ENCODE data around the gene ART1. TPM values are rescaled to one million over a fixed set of nuclear protein-coding genes. Genes with fewer than 3 reads are reported as not detected.

ART1 gene
- total and polyA plus RNA-seq, 2 of the 8 experiments (the other 6 are each of a cell fraction or from before 2014, with no cell fraction given) = not detected

DNA sequence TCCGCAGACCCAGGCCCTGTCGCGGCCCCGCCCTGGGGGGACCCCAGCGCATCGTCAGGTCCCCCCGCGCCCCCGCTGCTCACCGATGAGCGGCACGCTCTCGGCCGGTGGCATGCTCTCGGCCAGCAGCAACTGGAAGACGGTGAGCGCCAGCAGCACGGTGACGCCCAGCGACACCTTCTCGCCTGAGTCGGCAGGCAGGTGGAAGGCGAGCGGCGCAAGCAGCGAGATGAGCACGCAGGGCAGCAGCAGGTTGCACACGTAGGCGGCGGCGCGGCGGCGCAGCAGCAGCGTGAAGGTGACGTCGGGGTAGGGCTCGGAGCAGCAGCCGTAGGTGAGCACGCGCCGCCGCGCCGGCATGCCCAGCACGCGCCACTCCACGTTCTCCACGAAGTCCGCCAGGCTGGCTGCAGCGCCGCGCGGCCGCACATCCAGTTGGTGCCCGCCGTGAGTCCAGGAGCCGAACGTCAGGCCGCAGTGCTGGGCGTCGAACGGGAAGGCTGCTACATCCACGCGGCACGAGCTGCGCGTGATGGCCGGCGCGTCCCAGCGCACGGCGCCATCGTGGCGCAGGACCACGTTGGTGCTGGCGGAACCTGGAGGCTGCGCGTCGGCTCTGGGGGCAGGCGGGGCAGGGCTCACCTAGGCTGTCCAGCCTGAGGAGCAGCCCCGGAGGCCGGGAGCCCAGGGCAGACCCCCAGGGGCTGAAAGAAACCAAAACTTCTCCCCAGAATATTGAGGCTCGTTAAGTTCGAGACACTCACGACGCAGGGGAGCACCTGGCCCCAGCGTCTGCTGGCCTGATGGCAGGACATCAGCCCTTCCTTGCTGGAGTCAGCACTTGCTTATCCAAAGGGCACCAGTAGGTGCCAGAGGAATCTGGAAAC, 22.5 kb downstream of the ART1 start (continued):
- TF ChIP-seq, protein P1, sequence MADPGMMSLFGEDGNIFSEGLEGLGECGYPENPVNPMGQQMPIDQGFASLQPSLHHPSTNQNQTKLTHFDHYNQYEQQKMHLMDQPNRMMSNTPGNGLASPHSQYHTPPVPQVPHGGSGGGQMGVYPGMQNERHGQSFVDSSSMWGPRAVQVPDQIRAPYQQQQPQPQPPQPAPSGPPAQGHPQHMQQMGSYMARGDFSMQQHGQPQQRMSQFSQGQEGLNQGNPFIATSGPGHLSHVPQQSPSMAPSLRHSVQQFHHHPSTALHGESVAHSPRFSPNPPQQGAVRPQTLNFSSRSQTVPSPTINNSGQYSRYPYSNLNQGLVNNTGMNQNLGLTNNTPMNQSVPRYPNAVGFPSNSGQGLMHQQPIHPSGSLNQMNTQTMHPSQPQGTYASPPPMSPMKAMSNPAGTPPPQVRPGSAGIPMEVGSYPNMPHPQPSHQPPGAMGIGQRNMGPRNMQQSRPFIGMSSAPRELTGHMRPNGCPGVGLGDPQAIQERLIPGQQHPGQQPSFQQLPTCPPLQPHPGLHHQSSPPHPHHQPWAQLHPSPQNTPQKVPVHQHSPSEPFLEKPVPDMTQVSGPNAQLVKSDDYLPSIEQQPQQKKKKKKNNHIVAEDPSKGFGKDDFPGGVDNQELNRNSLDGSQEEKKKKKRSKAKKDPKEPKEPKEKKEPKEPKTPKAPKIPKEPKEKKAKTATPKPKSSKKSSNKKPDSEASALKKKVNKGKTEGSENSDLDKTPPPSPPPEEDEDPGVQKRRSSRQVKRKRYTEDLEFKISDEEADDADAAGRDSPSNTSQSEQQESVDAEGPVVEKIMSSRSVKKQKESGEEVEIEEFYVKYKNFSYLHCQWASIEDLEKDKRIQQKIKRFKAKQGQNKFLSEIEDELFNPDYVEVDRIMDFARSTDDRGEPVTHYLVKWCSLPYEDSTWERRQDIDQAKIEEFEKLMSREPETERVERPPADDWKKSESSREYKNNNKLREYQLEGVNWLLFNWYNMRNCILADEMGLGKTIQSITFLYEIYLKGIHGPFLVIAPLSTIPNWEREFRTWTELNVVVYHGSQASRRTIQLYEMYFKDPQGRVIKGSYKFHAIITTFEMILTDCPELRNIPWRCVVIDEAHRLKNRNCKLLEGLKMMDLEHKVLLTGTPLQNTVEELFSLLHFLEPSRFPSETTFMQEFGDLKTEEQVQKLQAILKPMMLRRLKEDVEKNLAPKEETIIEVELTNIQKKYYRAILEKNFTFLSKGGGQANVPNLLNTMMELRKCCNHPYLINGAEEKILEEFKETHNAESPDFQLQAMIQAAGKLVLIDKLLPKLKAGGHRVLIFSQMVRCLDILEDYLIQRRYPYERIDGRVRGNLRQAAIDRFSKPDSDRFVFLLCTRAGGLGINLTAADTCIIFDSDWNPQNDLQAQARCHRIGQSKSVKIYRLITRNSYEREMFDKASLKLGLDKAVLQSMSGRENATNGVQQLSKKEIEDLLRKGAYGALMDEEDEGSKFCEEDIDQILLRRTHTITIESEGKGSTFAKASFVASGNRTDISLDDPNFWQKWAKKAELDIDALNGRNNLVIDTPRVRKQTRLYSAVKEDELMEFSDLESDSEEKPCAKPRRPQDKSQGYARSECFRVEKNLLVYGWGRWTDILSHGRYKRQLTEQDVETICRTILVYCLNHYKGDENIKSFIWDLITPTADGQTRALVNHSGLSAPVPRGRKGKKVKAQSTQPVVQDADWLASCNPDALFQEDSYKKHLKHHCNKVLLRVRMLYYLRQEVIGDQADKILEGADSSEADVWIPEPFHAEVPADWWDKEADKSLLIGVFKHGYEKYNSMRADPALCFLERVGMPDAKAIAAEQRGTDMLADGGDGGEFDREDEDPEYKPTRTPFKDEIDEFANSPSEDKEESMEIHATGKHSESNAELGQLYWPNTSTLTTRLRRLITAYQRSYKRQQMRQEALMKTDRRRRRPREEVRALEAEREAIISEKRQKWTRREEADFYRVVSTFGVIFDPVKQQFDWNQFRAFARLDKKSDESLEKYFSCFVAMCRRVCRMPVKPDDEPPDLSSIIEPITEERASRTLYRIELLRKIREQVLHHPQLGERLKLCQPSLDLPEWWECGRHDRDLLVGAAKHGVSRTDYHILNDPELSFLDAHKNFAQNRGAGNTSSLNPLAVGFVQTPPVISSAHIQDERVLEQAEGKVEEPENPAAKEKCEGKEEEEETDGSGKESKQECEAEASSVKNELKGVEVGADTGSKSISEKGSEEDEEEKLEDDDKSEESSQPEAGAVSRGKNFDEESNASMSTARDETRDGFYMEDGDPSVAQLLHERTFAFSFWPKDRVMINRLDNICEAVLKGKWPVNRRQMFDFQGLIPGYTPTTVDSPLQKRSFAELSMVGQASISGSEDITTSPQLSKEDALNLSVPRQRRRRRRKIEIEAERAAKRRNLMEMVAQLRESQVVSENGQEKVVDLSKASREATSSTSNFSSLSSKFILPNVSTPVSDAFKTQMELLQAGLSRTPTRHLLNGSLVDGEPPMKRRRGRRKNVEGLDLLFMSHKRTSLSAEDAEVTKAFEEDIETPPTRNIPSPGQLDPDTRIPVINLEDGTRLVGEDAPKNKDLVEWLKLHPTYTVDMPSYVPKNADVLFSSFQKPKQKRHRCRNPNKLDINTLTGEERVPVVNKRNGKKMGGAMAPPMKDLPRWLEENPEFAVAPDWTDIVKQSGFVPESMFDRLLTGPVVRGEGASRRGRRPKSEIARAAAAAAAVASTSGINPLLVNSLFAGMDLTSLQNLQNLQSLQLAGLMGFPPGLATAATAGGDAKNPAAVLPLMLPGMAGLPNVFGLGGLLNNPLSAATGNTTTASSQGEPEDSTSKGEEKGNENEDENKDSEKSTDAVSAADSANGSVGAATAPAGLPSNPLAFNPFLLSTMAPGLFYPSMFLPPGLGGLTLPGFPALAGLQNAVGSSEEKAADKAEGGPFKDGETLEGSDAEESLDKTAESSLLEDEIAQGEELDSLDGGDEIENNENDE (IDR thresholded peaks at IDR 0.05; ENCODE audit: insufficient replicate concordance, low read length) = no peak
- TF ChIP-seq TEAD4 (IDR thresholded peaks at IDR 0.05; ENCODE audit: low read depth, low read length) (no peak), NANOG (IDR thresholded peaks at IDR 0.05; ENCODE audit: insufficient read depth, low read depth, low read length, poor library complexity, severe bottlenecking) (no peak), EGR1 (IDR thresholded peaks at IDR 0.05; ENCODE audit: borderline replicate concordance, low read depth, low read length) (no peak), CHD1 (IDR thresholded peaks at IDR 0.05; ENCODE audit: low read depth, low read length) (no peak), SP2 (IDR thresholded peaks at IDR 0.05; ENCODE audit: low read length) (no peak), RFX5 (IDR thresholded peaks at IDR 0.05; ENCODE audit: borderline replicate concordance, low read depth, low read length) (no peak), JUND (IDR thresholded peaks at IDR 0.05; ENCODE audit: low read length) (no peak)

Data from H1 (cell line).